NCI-H1048 (cell line): ENCODE results near the gene LGI2.
"Not testable (repeated sequence)": the region's sequence is repeated elsewhere in the genome, so short reads cannot be mapped to it uniquely, and the experiment has no call there.

Experiments
- DNase-seq: peaks from one replicate; lab custom pipeline; 2025; lab: John Stamatoyannopoulos, UW

LGI2 gene

DNA sequence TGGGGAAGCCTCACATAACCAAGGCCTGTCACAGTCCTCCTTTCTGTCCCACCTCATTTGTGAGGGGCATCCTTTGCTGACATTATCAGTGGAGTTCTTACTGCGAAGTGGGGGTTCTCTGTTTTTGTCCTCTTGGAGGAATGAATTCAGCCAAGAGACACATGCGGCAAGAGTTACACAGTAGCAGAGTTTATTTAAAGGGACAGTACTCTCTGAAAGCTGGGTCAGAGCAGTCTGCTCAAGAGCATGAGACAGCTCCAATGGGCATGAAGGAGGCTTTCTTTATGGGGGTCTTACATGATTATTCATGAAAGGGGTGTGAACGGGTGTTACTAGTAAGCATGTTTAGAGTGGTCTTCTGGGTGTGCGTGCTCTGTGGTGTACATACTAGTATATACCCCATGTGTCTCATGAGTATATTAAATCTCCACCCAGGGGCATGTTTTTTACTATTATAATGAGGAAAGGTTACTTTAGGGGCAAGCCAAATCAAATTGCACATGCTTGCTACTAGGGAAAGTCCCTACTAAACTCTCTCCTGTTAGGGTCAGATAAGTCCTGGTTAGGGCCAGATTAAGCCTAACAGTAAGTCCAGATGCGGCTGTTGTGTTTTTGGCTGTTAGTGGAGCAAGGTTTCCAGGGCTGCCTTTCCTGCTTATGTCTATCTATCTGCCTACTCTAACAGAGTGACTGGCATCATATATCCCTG, 19.8 kb upstream of the LGI2 start:
- no peak for DNase-seq

DNA sequence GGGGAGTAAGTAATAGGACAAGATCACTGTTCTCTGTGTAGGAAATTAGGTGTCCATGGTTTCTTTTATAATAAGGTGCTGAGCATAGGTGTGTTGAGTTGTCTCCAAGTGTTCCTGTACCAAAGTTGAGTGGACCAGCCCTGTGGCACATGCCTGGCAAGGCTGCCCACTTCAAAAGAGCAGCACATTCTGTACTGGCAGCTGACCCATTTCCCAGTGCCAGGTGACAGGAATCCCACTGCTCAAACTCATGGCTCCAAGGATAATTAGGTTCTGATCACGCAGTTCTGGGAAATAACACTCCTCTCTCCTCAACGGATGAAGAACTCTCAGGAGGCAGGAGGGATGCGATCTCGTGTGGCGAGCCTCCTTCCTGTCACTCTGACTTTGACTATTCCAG, 12.8 kb upstream of the LGI2 start:
- DNase-seq, result no peak

GRCh38 chr4:25033526-25033925, 2.8 kb upstream of the LGI2 start:
- no peak for DNase-seq

DNA sequence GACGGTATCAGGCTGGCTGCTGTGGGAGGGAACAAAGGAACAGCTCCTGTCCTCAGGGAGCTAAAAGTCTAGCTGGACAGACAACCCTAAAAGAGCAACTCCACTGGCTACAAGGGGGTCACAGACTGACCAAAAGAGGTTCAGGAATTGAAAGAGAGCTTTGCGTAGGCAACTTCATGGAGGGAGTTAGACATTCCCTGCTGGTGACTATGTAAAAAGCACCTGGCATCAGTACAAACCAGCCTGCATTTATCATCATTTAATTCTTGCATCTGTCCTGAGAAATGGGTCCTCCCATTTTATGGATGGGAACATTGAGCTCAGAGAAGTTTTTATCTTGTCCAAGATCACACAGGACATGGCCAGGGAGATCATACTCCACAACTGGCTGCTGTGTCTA, 1.4 kb upstream of the LGI2 start:
- no peak for DNase-seq

DNA sequence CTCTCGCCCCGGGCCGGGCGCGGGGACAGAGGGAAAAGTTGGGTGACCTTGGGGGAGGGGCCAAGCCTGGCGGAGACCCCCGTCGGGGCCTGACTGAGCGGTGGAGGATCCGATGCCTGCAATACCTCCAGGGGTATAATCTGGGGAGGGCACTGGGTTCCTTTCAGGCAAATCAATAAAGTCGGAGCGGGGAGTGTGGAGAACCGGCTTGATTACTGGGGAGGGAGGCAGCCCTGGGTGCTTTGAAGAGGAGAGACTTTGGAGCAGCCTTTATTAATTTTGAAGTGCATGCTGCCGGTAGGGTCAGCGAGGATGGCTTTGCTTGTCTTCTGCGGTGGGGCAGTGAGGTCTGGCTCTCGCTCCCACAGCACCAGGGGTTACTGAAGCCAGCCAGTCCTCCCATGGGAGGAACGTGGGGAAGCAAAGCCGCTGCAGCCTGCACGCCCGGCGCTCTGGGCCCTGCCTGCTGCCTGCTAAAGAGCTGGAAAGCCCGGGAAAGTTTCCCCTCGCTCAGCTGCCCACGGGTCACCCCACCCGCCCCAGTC, 403 bp upstream of the LGI2 start:
- DNase-seq, result no peak

GRCh38 chr4:25029479-25030276, 1.1 kb downstream of the LGI2 start:
- DNase-seq, result no peak

DNA sequence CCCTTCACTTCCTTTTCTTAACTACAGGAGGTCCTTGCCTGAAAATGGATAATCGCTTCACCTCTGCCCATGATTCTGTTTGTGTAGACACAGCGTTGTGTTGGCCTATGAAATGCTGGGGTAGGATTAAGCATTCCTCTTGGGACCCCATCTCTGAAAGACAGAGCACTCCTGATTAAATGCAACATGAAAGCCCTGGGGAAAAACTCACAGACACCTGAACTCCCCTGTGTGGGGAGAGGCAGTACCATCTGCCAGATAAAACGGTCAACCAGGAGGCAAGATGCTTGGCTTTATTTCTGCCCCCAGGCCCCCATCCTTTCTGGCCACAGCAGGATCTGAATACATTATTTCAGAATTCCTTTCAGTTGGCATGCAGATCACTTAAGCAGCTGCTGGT, 1.9 kb downstream of the LGI2 start:
- no peak for DNase-seq

DNA sequence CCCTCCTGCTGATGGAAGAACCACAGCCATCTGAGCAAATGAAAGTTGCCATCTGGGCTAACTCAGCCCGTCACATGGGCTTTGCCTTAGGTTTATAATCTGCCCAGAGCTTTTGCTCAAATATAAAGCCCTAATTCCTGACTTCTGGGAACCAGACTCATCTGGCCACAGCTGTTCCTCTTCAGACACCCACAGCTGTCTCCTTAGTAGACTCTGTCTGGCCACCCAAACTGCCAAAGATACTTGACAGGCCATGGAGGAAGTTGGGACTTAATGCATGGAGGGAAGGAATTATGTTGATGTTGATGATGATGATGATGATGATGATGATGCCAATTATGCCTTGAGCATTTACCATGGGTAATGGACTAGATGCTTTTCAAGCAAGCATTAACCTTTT, 8.0 kb downstream of the LGI2 start:
- DNase-seq, result no peak

GRCh38 chr4:25021216-25021615, 9.5 kb downstream of the LGI2 start:
- no peak for DNase-seq

- no peak for DNase-seq
Observed at GRCh38 chr4:25020236-25020635, 10.5 kb downstream of the LGI2 start.

DNA sequence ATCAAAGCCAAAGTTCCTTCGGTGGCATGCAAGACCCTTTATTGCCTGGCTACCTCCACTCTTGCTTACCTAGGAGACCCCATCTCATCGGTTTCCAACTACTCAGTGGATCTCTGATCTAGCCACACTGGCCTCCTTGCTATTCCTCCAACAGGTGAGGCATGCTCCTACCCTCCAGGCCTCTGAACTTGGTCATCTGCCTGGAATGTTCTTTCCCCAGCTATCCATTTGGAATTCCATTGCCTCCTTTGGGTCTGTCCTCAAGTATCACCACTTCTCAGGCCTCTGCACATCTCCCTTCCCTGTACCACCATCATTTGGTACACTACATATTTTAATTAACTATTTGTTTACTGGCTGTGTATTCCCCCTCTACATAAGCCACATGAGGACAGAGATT, 11.2 kb downstream of the LGI2 start:
- no peak for DNase-seq

- no peak for DNase-seq
Observed at GRCh38 chr4:25015012-25015411, 15.7 kb downstream of the LGI2 start.

DNA sequence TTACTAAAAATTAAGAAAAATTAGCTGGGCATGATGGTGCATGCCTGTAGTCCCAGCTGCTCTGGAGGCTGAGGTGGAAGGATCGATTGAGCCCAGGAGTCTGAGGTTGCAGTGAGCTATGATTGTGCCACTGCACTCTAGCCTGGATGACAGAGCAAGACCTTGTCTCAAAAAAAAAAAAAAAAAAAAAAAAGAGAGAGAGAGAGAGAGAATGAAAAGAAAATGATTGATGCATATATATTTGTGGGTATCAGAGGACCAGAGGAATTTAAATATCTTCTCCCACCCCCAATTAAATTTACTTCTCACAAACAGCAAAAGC, 16.1 kb downstream of the LGI2 start:
- not testable (repeated sequence) for DNase-seq

DNA sequence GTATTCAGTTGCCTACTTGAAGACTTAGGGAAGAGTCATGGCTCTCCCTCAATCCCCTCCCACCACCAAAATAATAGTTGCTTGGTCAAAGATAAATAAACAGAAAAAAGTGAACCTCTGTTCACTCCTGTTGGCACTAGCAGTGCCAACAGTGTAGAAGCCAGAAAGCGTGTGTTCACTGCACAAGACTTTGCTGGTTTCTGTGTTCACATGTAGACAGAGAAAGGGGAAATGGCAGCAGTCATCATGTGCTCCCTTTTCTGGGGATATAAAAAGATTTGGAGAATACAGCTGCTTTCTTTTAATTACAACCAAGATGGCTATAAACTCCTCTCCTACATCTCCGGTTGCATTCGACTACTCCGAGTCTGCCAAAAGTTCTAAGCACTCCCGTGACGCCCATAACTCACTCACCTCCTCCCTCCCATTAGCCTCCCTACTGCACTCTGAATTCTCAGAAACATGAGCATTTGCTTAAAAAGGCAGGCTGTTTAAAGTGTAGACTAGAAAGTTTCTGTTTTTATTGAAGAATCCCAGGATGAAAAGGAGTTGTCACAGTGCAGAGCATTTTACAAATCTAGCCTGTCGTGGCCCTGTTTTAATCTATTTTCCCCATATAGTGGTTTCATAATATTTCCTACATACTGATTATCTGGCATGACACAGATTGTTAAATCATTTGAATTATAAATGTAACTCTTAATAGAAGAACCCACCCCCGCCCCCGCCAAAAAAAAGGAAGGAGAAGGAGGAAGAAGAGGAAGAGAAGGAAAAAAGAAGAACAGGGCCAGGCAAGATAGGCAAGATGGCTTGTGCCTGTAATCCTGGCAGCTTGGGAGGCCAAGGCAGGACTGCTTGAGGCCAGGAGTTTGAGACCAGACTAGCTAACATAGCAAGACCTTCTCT, 16.7 kb downstream of the LGI2 start:
- no peak for DNase-seq

GRCh38 chr4:25012655-25013054, 18.1 kb downstream of the LGI2 start:
- DNase-seq, result no peak

DNA sequence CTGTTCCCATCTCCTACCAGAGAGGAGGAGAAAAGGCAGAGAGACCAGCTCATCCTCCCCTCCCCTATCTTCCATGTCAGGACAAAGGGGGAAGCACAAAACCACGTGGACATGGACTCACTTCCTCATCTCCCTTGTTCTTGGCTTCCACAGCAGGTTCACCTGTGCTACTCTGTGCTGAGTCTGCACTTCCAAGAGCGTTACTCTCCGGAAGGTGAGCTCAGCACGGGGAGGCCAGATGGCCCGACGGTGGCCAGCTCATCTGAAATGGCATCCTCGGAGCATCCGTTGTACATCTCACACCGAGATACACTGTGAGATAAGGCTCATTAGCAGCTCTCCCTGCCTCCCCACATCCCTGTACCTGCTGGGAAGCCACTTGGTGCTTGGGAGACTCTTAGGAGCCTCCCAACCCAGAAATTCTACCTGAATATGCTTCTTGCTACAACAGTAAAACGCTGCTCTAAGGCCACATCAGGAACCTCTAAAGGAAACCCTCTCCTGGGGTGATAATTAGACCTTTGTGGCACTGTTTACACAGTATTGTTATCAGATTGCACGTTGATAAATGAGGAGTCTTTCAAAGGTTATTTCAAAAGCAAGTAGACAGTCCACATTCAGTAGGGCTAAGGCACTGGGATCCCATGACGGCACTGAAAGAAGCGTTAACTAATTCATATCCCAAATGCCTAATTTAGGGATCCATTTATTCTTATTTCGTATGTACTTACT, 19.4 kb downstream of the LGI2 start:
- DNase-seq, result no peak

- no peak for DNase-seq
Observed at GRCh38 chr4:25007598-25007997, 23.1 kb downstream of the LGI2 start.

DNA sequence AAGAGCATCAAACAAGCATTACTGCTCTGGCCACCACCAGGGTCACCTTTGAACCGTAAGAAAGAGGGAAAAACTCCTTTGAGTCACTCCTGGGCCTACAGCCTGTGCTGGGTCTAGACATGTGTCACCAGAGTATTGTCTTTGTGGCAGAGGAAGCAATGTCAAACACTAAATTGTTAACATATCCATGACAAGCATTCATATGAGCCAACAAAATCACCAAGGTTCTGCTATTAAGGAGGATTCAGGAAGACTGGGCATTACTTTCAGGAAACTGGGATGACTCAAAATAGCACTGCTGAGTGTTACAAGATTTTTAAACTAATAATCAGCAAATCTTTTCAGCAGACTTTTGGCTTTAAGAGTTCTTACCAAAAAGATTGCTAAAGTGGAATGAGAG, 28.1 kb downstream of the LGI2 start:
- DNase-seq, result no peak

GRCh38 chr4:25001509-25001908, 29.2 kb downstream of the LGI2 start:
- no peak for DNase-seq

DNA sequence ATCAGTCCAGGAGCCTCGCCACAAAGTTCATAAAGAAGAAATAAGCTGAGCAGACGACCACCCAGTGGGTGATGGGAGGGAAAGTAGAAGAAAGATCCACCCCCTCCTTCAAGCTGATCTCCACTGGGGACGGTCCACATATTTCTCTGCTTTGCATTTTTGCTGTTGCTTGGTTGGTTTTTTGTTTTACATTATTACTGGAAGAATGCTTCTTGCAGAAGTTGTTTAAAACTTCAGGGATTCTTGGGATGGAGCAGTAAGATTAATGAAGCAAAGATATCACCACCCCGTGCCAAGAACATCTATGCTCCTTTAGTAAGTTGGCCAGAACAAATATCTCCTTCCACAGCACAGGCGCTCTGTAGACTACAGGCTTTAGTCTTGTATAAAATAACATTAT, 30.1 kb downstream of the LGI2 start:
- no peak for DNase-seq

GRCh38 chr4:24999392-25000089, 31.2 kb downstream of the LGI2 start:
- no peak for DNase-seq
